B cell (primary cell): Measurements from ENCODE around the gene ERP44. TPM values are rescaled to one million over a fixed set of nuclear protein-coding genes. Genes with fewer than 3 reads are reported as not detected.

Experiments
- ATAC-seq: fragments of 200-7000 bp; cut with Tn5 transposase; one replicate; pipeline ENCODE4 v1.10.0; 2021; ENCODE audit warnings: low read depth, mild to moderate bottlenecking, moderate number of reproducible peaks, moderate library complexity
- CTCF ChIA-PET: fragments of 350-600 bp; sonication (Branson Sonifier 250); formaldehyde crosslinking; loops from one replicate; lab custom pipeline; 2021; ENCODE audit warnings: antibody characterized with exemption, inconsistent platforms; lab: Charles Lee
- POLR2A ChIA-PET: fragments of 350-600 bp; sonication (Branson Sonifier 250); formaldehyde crosslinking; loops from one replicate; lab custom pipeline; 2021; ENCODE audit warnings: antibody characterized with exemption; lab: Charles Lee
- DNase-seq: peaks from one replicate; pipeline ENCODE4 v3.0.0; 2013
- H2AFZ ChIP-seq: 2 replicates; pipeline ENCODE4 v1.6.1; 2012; ENCODE audit warnings: mild to moderate bottlenecking, low read depth, low read length; ENCODE audit not compliant: insufficient read depth, poor library complexity, severe bottlenecking
- H3K27ac ChIP-seq, 2 donors: 1 replicate in 1 of 2; 2 replicates in 1 of 2; pipeline ENCODE4 v1.5.1; 2012 to 2013; ENCODE audit warnings: low read length in 2 of 2, mild to moderate bottlenecking in 2 of 2, moderate library complexity in 1 of 2
- H3K27me3 ChIP-seq, 4 experiments: fragments of 200-600 bp in 1 of 4; sonication (generic) in 1 of 4; replicated peaks in 1 of 4; 1 replicate in 2 of 4; 2 replicates in 2 of 4; pipeline versions ENCODE4 v1.6.1 to v1.7.0; 2013 to 2016; ENCODE audit warnings: low read length in 3 of 4, mild to moderate bottlenecking in 2 of 4, mixed read lengths in 1 of 4, moderate library complexity in 1 of 4; ENCODE audit not compliant: insufficient read depth in 4 of 4, control insufficient read depth in 3 of 4; ENCODE audit errors: control extremely low read depth in 1 of 4
- H3K36me3 ChIP-seq, 2 experiments: replicated peaks in 1 of 2; 1 replicate in 1 of 2; 2 replicates in 1 of 2; pipeline versions ENCODE4 v1.6.1 to v1.7.1; 2013; ENCODE audit warnings: low read length in 1 of 2; ENCODE audit not compliant: insufficient read depth in 2 of 2, control insufficient read depth in 1 of 2; ENCODE audit errors: control extremely low read depth in 1 of 2, extremely low read depth in 1 of 2
- H3K4me1 ChIP-seq, 2 donors: fragments of 200-600 bp in 1 of 2; sonication (generic) in 1 of 2; 1 replicate in 1 of 2; 2 replicates in 1 of 2; pipeline versions ENCODE4 v1.5.1 to v1.6.1; 2013 to 2017; ENCODE audit warnings: low read length in 2 of 2; ENCODE audit not compliant: control insufficient read depth in 2 of 2, insufficient read depth in 2 of 2
- H3K4me2 ChIP-seq: replicated peaks from 2 replicates; pipeline ENCODE3; 2012; ENCODE audit warnings: mild to moderate bottlenecking, low read depth, low read length; ENCODE audit not compliant: poor library complexity, severe bottlenecking
- H3K4me3 ChIP-seq, 5 experiments: fragments of 200-600 bp in 1 of 5; sonication (generic) in 1 of 5; 1 replicate in 3 of 5; 2 replicates in 2 of 5; pipeline versions ENCODE4 v1.5.1 to v1.7.0; 2011 to 2016; ENCODE audit warnings: low read length in 4 of 5, mild to moderate bottlenecking in 4 of 5, low read depth in 2 of 5, control low read depth in 1 of 5, moderate library complexity in 1 of 5; ENCODE audit not compliant: insufficient read depth in 1 of 5; ENCODE audit errors: control extremely low read depth in 1 of 5, extremely low read depth in 1 of 5
- H3K79me2 ChIP-seq: fragments of 200-600 bp; sonication (generic); one replicate; pipeline ENCODE4 v1.6.0; 2016; ENCODE audit warnings: low read length; ENCODE audit not compliant: control insufficient read depth, insufficient read depth
- H3K9ac ChIP-seq: fragments of 200-600 bp; sonication (generic); 2 replicates; pipeline ENCODE4 v1.6.1; 2017; ENCODE audit warnings: mild to moderate bottlenecking, low read length, moderate library complexity
- H3K9me3 ChIP-seq, 3 donors: one replicate each; pipeline versions ENCODE4 v1.6.1 to v1.7.1; 2013; ENCODE audit warnings: low read length in 2 of 3; ENCODE audit not compliant: control insufficient read depth in 2 of 3, insufficient read depth in 1 of 3; ENCODE audit errors: control extremely low read depth in 1 of 3
- H4K20me1 ChIP-seq: 2 replicates; pipeline ENCODE4 v1.6.0; 2012; ENCODE audit warnings: mild to moderate bottlenecking, low read length; ENCODE audit not compliant: insufficient read depth, control insufficient read depth, poor library complexity, severe bottlenecking
- H3K27ac Mint-ChIP-seq: one replicate; pipeline ENCODE4 v1.8.0; 2021; ENCODE audit warnings: mixed read lengths
- H3K27me3 Mint-ChIP-seq: one replicate; pipeline ENCODE4 v1.8.0; 2021; ENCODE audit warnings: mixed read lengths
- H3K4me1 Mint-ChIP-seq: one replicate; pipeline ENCODE4 v1.8.0; 2021; ENCODE audit warnings: mixed read lengths
- H3K4me3 Mint-ChIP-seq: one replicate; pipeline ENCODE4 v1.8.0; 2021; ENCODE audit warnings: mixed read lengths
- H3K9me3 Mint-ChIP-seq: one replicate; pipeline ENCODE4 v1.8.0; 2022; ENCODE audit warnings: mixed read lengths; ENCODE audit not compliant: insufficient read depth
- EZH2 ChIP-seq: IDR thresholded peaks from 2 replicates; pipeline ENCODE4 v1.6.1; 2012; ENCODE audit warnings: borderline replicate concordance, low read depth, mild to moderate bottlenecking, moderate library complexity, low read length; ENCODE audit not compliant: insufficient read depth, poor library complexity, severe bottlenecking
- WGBS: methylation state at CpG from one replicate; pipeline ENCODE4 v1.1.5; 2013; ENCODE audit warnings: missing lambda C conversion rate; ENCODE audit not compliant: insufficient coverage; 5-methylcytosine and 5-hydroxymethylcytosine counted together
- intact Hi-C: fragments of 100-400 bp; cut with micrococcal nuclease; formaldehyde crosslinking; loops from one replicate; pipeline ENCODE4 v1.10.0; 2022
- polyA plus RNA-seq: library from polyadenylated mRNA; depleted of rRNA; stranded (reverse); fragments of >200 nt; gene quantifications from 2 replicates; pipeline ENCODE4 v1.2.3, GENCODE V29; 2012
- total RNA-seq, 2 donors: library from RNA; stranded (reverse); fragments of 120-200 nt in 1 of 2; gene quantifications; 1 replicate in 1 of 2; 2 replicates in 1 of 2; pipeline versions ENCODE4 v1.2.3 to v1.2.4, GENCODE V29; 2013 to 2022
- TF ChIP-seq, protein P1 (sequence below): fragments of 200-600 bp; IDR thresholded peaks from one replicate; pipeline ENCODE4 v1.8.0; 2022; ENCODE audit warnings: antibody characterized with exemption, mild to moderate bottlenecking

Gene ERP44
- total and polyA plus RNA-seq, 2 donors (not counting 1 experiment from before 2014, with no cell fraction given), result 10.5 to 18.4 TPM

DNA sequence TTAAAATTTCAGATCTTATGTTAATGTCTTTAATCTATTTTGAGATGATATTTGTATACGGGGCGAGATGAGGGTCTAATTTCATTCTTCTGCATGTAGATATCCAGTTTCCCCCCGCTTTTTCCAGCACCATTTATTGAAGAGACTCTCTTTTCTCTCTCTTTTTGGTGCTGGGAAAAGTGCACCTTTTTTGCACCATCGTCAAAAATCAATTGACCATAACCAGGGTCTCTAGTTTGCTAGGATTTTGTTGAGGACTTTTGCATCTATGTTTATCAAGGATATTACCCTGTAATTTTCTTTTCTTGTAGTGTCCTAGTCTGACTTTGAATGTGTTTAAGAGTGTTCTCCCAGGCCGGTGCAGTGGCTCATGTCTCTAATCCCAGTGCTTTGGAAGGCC, 99.0 kb downstream of the ERP44 start:
- Histone ChIP-seq H3K4me1 (no peaks in the 10 kb centered on the region), H3K36me3 (peaks cover 0 to 24% of the 10 kb centered on the region in 2 experiments), H3K9me3 (peaks cover 0 to 12% (median 3%) of the 10 kb centered on the region in 3 donors), H4K20me1 (no peaks in the 10 kb centered on the region), H3K9ac (no peak overlapping the region), H3K27me3 (no peaks in the 10 kb centered on the region), H3K4me2 (no peak overlapping the region), H3K4me3 (no peak overlapping the region), H3K79me2 (no peaks in the 10 kb centered on the region), H3K27ac (no peak overlapping the region), H2AFZ (no peak overlapping the region)
- TF ChIP-seq, protein P1, sequence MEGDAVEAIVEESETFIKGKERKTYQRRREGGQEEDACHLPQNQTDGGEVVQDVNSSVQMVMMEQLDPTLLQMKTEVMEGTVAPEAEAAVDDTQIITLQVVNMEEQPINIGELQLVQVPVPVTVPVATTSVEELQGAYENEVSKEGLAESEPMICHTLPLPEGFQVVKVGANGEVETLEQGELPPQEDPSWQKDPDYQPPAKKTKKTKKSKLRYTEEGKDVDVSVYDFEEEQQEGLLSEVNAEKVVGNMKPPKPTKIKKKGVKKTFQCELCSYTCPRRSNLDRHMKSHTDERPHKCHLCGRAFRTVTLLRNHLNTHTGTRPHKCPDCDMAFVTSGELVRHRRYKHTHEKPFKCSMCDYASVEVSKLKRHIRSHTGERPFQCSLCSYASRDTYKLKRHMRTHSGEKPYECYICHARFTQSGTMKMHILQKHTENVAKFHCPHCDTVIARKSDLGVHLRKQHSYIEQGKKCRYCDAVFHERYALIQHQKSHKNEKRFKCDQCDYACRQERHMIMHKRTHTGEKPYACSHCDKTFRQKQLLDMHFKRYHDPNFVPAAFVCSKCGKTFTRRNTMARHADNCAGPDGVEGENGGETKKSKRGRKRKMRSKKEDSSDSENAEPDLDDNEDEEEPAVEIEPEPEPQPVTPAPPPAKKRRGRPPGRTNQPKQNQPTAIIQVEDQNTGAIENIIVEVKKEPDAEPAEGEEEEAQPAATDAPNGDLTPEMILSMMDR, result no peak
- TF ChIP-seq EZH2, result no peak
- no CpG with 5 or more reads among the region's 5 CpGs for WGBS
- no peak overlapping the region for H3K27ac Mint-ChIP-seq
- H3K4me1 Mint-ChIP-seq, result peaks cover 4% of the 10 kb centered on the region
- no peaks in the 10 kb centered on the region for H3K27me3 Mint-ChIP-seq
- intact Hi-C loops, result no loop called here
- ATAC-seq, result no peak
- H3K4me3 Mint-ChIP-seq, result no peak overlapping the region
- no peak for DNase-seq
- POLR2A ChIA-PET, result no interaction called here
- CTCF ChIA-PET, result no interaction called here
- H3K9me3 Mint-ChIP-seq, result no peaks in the 10 kb centered on the region

GRCh38 chr9:99998866-99999265, 99.9 kb downstream of the ERP44 start:
- DNase-seq (no peak), ATAC-seq (no peak)
- Mint-ChIP-seq H3K27me3 (no peaks in the 10 kb centered on the region), H3K4me3 (no peak overlapping the region), H3K4me1 (peaks cover 4% of the 10 kb centered on the region), H3K27ac (no peak overlapping the region), H3K9me3 (no peaks in the 10 kb centered on the region)
- Histone ChIP-seq H3K27ac (no peak overlapping the region), H3K9ac (no peak overlapping the region), H3K27me3 (no peaks in the 10 kb centered on the region), H4K20me1 (no peaks in the 10 kb centered on the region), H3K79me2 (no peaks in the 10 kb centered on the region), H3K4me2 (no peak overlapping the region), H3K4me1 (no peaks in the 10 kb centered on the region), H3K9me3 (peaks cover 0 to 10% (median 3%) of the 10 kb centered on the region in 3 donors), H3K36me3 (peaks cover 0 to 14% of the 10 kb centered on the region in 2 experiments), H3K4me3 (no peak overlapping the region), H2AFZ (no peak overlapping the region)
- WGBS, result 100% methylated on average over 6 of the region's 26 CpGs
- TF ChIP-seq, protein P1, result no peak
- TF ChIP-seq EZH2, result no peak
- ChIA-PET CTCF (no interaction called here), POLR2A (no interaction called here)
- intact Hi-C loops, result no loop called here
